Measurements from ENCODE around the gene DISP3.

DISP3 gene

DNA sequence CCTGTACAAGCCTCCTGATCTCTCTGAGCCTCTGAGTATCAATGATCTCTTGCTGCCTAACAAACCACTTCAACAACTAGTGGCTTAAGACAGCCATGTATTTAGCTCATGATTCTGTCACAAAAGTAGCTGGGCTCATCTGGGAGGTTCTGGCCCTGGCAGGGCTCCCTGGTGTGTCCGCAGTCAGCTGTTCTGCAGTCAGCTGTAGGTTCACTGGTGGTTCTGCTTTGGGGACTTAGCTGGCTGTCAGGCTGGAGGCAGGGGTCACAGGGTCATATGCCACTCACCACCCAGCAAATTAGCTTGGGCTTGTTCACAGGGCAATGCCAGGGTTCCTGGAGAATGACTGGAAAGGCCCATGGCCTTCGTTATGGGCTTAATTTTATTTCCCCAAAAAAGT, 64.8 kb downstream of the DISP3 start:
- Histone ChIP-seq H3K27me3 (ENCODE audit: control insufficient read depth in 1 of 2, insufficient read depth in 2 of 2, low read length in 2 of 2) (peaks cover 0 to 7% of the 10 kb centered on the region in 2 donors), H3K9ac (ENCODE audit: low read depth in 1 of 2, low read length in 2 of 2) (no peak overlapping the region), H3K9me3 (ENCODE audit: control insufficient read depth in 1 of 2, low read length in 2 of 2) (no peaks in the 10 kb centered on the region), H3K4me3 (ENCODE audit: low read depth in 1 of 2, low read length in 2 of 2) (no peak overlapping the region), H3K36me3 (ENCODE audit: control insufficient read depth in 1 of 2, insufficient read depth in 2 of 2, low read length in 2 of 2) (no peaks in the 10 kb centered on the region), H3K27ac (ENCODE audit: low read depth, low read length) (no peak overlapping the region), H3K4me1 (ENCODE audit: control insufficient read depth in 1 of 2, insufficient read depth in 2 of 2, low read length in 2 of 2) (no peaks in the 10 kb centered on the region)

DNA sequence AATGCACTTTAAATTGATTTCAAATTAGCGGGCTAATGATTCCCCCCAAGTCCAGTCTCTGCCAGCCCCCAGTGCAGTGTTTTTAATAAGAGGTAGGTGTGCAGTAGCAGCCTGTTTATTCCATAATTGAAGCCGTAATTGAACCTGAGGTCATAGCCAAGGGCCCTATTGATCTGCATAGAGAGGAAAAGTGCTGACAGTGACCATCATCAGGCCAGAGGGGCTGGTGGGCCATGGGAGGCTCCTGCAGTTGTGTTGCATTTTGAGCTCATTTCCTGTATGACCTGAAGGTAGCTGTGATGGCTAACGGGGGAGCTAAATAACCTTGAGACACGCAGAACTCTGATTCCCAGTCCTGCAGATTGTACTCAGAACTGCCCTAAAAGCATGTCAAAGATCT, 67.5 kb downstream of the DISP3 start:
- H3K9ac ChIP-seq (ENCODE audit: low read depth in 1 of 2, low read length in 2 of 2), result no peak overlapping the region
- H3K27ac ChIP-seq (ENCODE audit: low read depth, low read length), result no peak overlapping the region
- H3K4me3 ChIP-seq (ENCODE audit: low read depth in 1 of 2, low read length in 2 of 2), result no peak overlapping the region

DNA sequence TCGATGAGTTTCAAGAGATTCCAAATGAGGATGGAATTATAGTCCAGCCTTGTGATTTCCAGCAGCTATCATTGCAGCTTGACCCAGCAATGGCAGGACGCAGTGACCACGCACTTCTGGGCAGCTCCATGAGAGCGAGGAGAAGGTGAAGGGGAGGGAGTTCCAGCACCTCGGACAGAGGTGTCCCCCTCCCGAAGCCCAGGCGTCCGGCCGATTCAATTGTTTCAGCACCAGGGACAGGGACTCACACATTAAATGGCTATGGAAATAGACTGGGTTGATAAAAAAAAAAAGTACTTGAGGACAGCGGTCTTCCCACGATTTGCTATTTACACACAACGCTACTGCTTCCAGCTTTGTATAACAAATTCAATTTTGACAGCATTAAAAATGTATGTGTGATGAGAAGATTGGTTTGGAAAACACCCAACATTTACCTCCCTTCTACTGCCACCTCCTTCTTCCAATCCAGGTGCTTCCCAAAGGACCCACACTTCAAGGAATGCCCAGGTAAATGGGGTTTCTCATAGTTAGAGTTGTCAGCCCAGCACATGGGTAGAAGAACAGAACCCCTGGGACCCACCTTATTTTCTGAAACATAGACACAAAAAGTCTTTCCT, 71.8 kb downstream of the DISP3 start:
- peaks cover 5 to 9% of the 10 kb centered on the region in 2 donors for H3K27me3 ChIP-seq (ENCODE audit: control insufficient read depth in 1 of 2, insufficient read depth in 2 of 2, low read length in 2 of 2)
- H3K4me3 ChIP-seq (ENCODE audit: low read depth in 1 of 2, low read length in 2 of 2), result no peak overlapping the region
- H3K27ac ChIP-seq (ENCODE audit: low read depth, low read length), result no peak overlapping the region
- H3K9ac ChIP-seq (ENCODE audit: low read depth in 1 of 2, low read length in 2 of 2), result no peak overlapping the region
- no peaks in the 10 kb centered on the region for H3K36me3 ChIP-seq (ENCODE audit: control insufficient read depth in 1 of 2, insufficient read depth in 2 of 2, low read length in 2 of 2)
- H3K4me1 ChIP-seq (ENCODE audit: control insufficient read depth in 1 of 2, insufficient read depth in 2 of 2, low read length in 2 of 2), result no peaks in the 10 kb centered on the region
- H3K9me3 ChIP-seq (ENCODE audit: control insufficient read depth in 1 of 2, low read length in 2 of 2), result no peaks in the 10 kb centered on the region

More for the DNA sequence above, 67.5 kb downstream of the DISP3 start:
- Histone ChIP-seq H3K4me1 (ENCODE audit: control insufficient read depth in 1 of 2, insufficient read depth in 2 of 2, low read length in 2 of 2) (no peaks in the 10 kb centered on the region), H3K9me3 (ENCODE audit: control insufficient read depth in 1 of 2, low read length in 2 of 2) (no peaks in the 10 kb centered on the region), H3K36me3 (ENCODE audit: control insufficient read depth in 1 of 2, insufficient read depth in 2 of 2, low read length in 2 of 2) (no peaks in the 10 kb centered on the region), H3K27me3 (ENCODE audit: control insufficient read depth in 1 of 2, insufficient read depth in 2 of 2, low read length in 2 of 2) (peaks cover 0 to 5% of the 10 kb centered on the region in 2 donors)

DNA sequence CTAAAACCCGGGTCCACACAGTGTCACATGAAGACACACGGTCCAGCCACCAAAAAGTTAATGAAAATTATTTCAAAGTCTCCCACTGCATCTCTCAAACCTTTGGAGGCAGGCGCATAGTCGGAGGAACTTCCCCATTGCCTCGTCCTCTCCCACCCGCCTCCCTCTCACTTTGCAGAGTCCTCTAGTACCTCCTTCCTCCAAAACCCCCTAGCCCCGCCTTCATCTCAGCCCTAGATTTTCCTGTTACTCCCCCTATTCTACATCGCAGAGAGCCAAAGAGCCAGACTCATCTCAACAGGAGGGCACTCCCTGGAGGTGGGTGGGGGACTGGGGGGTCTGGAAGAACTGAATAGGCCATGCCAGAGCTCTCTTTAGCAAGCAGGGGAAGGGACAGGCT, 79.3 kb downstream of the DISP3 start:
- Histone ChIP-seq H3K9ac (ENCODE audit: low read depth in 1 of 2, low read length in 2 of 2) (no peak overlapping the region), H3K36me3 (ENCODE audit: control insufficient read depth in 1 of 2, insufficient read depth in 2 of 2, low read length in 2 of 2) (no peaks in the 10 kb centered on the region), H3K9me3 (ENCODE audit: control insufficient read depth in 1 of 2, low read length in 2 of 2) (no peaks in the 10 kb centered on the region), H3K27ac (ENCODE audit: low read depth, low read length) (no peak overlapping the region), H3K4me3 (ENCODE audit: low read depth in 1 of 2, low read length in 2 of 2) (no peak overlapping the region), H3K4me1 (ENCODE audit: control insufficient read depth in 1 of 2, insufficient read depth in 2 of 2, low read length in 2 of 2) (no peaks in the 10 kb centered on the region), H3K27me3 (ENCODE audit: control insufficient read depth in 1 of 2, insufficient read depth in 2 of 2, low read length in 2 of 2) (peaks cover 18 to 21% of the 10 kb centered on the region in 2 donors)

- Histone ChIP-seq H3K9me3 (ENCODE audit: control insufficient read depth in 1 of 2, low read length in 2 of 2) (no peaks in the 10 kb centered on the region), H3K9ac (ENCODE audit: low read depth in 1 of 2, low read length in 2 of 2) (no peak overlapping the region), H3K4me3 (ENCODE audit: low read depth in 1 of 2, low read length in 2 of 2) (no peak overlapping the region), H3K27me3 (ENCODE audit: control insufficient read depth in 1 of 2, insufficient read depth in 2 of 2, low read length in 2 of 2) (peaks cover 18 to 21% of the 10 kb centered on the region in 2 donors), H3K36me3 (ENCODE audit: control insufficient read depth in 1 of 2, insufficient read depth in 2 of 2, low read length in 2 of 2) (no peaks in the 10 kb centered on the region), H3K27ac (ENCODE audit: low read depth, low read length) (no peak overlapping the region), H3K4me1 (ENCODE audit: control insufficient read depth in 1 of 2, insufficient read depth in 2 of 2, low read length in 2 of 2) (no peaks in the 10 kb centered on the region)
These were observed 80.1 kb downstream of the DISP3 start for GRCh38 chr1:11558871-11559590.

GRCh38 chr1:11559591-11559970, 80.6 kb downstream of the DISP3 start:
- Histone ChIP-seq H3K9ac (ENCODE audit: low read depth in 1 of 2, low read length in 2 of 2) (no peak overlapping the region), H3K27ac (ENCODE audit: low read depth, low read length) (no peak overlapping the region), H3K36me3 (ENCODE audit: control insufficient read depth in 1 of 2, insufficient read depth in 2 of 2, low read length in 2 of 2) (no peaks in the 10 kb centered on the region), H3K4me3 (ENCODE audit: low read depth in 1 of 2, low read length in 2 of 2) (no peak overlapping the region), H3K27me3 (ENCODE audit: control insufficient read depth in 1 of 2, insufficient read depth in 2 of 2, low read length in 2 of 2) (peaks cover 17 to 24% of the 10 kb centered on the region in 2 donors), H3K9me3 (ENCODE audit: control insufficient read depth in 1 of 2, low read length in 2 of 2) (no peaks in the 10 kb centered on the region), H3K4me1 (ENCODE audit: control insufficient read depth in 1 of 2, insufficient read depth in 2 of 2, low read length in 2 of 2) (no peaks in the 10 kb centered on the region)

GRCh38 chr1:11560061-11560460, 81.1 kb downstream of the DISP3 start:
- H3K4me3 ChIP-seq (ENCODE audit: low read depth in 1 of 2, low read length in 2 of 2), result no peak overlapping the region
- no peaks in the 10 kb centered on the region for H3K9me3 ChIP-seq (ENCODE audit: control insufficient read depth in 1 of 2, low read length in 2 of 2)
- no peaks in the 10 kb centered on the region for H3K36me3 ChIP-seq (ENCODE audit: control insufficient read depth in 1 of 2, insufficient read depth in 2 of 2, low read length in 2 of 2)
- no peak overlapping the region for H3K27ac ChIP-seq (ENCODE audit: low read depth, low read length)
- H3K9ac ChIP-seq (ENCODE audit: low read depth in 1 of 2, low read length in 2 of 2), result no peak overlapping the region
- peaks cover 12 to 24% of the 10 kb centered on the region in 2 donors for H3K27me3 ChIP-seq (ENCODE audit: control insufficient read depth in 1 of 2, insufficient read depth in 2 of 2, low read length in 2 of 2)
- H3K4me1 ChIP-seq (ENCODE audit: control insufficient read depth in 1 of 2, insufficient read depth in 2 of 2, low read length in 2 of 2), result no peaks in the 10 kb centered on the region

DNA sequence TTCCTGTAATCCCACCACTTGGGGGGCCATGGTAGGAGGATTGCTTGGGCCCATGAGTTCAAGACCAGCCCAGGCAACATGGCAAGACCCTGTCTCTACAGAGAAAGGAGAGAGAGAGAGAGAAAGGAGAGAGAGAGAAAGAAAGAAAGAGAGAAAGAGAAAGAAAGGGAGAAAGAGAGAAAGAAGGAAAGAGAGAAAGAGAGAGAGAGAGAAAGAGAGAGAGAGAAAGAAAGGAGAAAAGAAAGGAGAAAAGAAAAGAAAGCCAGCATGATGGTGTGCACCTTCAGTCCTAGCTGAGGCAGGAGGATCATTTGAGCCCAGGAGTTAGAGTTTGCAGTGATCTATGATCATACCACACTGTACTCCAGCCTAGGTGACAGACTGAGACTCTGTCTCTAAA, 82.8 kb downstream of the DISP3 start:
- Histone ChIP-seq H3K27ac (ENCODE audit: low read depth, low read length) (no peak overlapping the region), H3K4me3 (ENCODE audit: low read depth in 1 of 2, low read length in 2 of 2) (no peak overlapping the region), H3K36me3 (ENCODE audit: control insufficient read depth in 1 of 2, insufficient read depth in 2 of 2, low read length in 2 of 2) (no peaks in the 10 kb centered on the region), H3K27me3 (ENCODE audit: control insufficient read depth in 1 of 2, insufficient read depth in 2 of 2, low read length in 2 of 2) (peaks cover 4 to 20% of the 10 kb centered on the region in 2 donors), H3K4me1 (ENCODE audit: control insufficient read depth in 1 of 2, insufficient read depth in 2 of 2, low read length in 2 of 2) (no peaks in the 10 kb centered on the region), H3K9ac (ENCODE audit: low read depth in 1 of 2, low read length in 2 of 2) (no peak overlapping the region), H3K9me3 (ENCODE audit: control insufficient read depth in 1 of 2, low read length in 2 of 2) (no peaks in the 10 kb centered on the region)

GRCh38 chr1:11562664-11563063, 83.7 kb downstream of the DISP3 start:
- Histone ChIP-seq H3K4me3 (ENCODE audit: low read depth in 1 of 2, low read length in 2 of 2) (no peak overlapping the region), H3K27ac (ENCODE audit: low read depth, low read length) (no peak overlapping the region), H3K9ac (ENCODE audit: low read depth in 1 of 2, low read length in 2 of 2) (no peak overlapping the region), H3K27me3 (ENCODE audit: control insufficient read depth in 1 of 2, insufficient read depth in 2 of 2, low read length in 2 of 2) (peaks cover 4 to 19% of the 10 kb centered on the region in 2 donors), H3K36me3 (ENCODE audit: control insufficient read depth in 1 of 2, insufficient read depth in 2 of 2, low read length in 2 of 2) (no peaks in the 10 kb centered on the region), H3K9me3 (ENCODE audit: control insufficient read depth in 1 of 2, low read length in 2 of 2) (no peaks in the 10 kb centered on the region), H3K4me1 (ENCODE audit: control insufficient read depth in 1 of 2, insufficient read depth in 2 of 2, low read length in 2 of 2) (no peaks in the 10 kb centered on the region)

GRCh38 chr1:11563560-11564069, 84.7 kb downstream of the DISP3 start:
- Histone ChIP-seq H3K27me3 (ENCODE audit: control insufficient read depth in 1 of 2, insufficient read depth in 2 of 2, low read length in 2 of 2) (peaks cover 4 to 13% of the 10 kb centered on the region in 2 donors), H3K27ac (ENCODE audit: low read depth, low read length) (no peak overlapping the region), H3K9me3 (ENCODE audit: control insufficient read depth in 1 of 2, low read length in 2 of 2) (no peaks in the 10 kb centered on the region), H3K36me3 (ENCODE audit: control insufficient read depth in 1 of 2, insufficient read depth in 2 of 2, low read length in 2 of 2) (no peaks in the 10 kb centered on the region), H3K9ac (ENCODE audit: low read depth in 1 of 2, low read length in 2 of 2) (no peak overlapping the region), H3K4me1 (ENCODE audit: control insufficient read depth in 1 of 2, insufficient read depth in 2 of 2, low read length in 2 of 2) (no peaks in the 10 kb centered on the region), H3K4me3 (ENCODE audit: low read depth in 1 of 2, low read length in 2 of 2) (no peak overlapping the region)
